Right lobe of liver (tissue), 6 donors: ENCODE data around the gene LMNTD1. TPM values are rescaled to one million over a fixed set of nuclear protein-coding genes. Genes with fewer than 3 reads are reported as not detected.

Source experiments
- ATAC-seq, 4 donors: fragments of 200-7000 bp; cut with Tn5 transposase; one replicate each; pipeline ENCODE4 v1.9.1; 2020; ENCODE audit warnings: mild to moderate bottlenecking in 4 of 4, moderate library complexity in 4 of 4
- DNase-seq, 3 donors: peaks; one replicate each; pipeline ENCODE4 v3.0.0-alpha.2; 2020
- H3K27ac ChIP-seq, 3 donors: fragments of 200-600 bp; one replicate each; pipeline ENCODE4 v1.8.0; 2022
- H3K27me3 ChIP-seq, 2 donors: fragments of 200-600 bp; one replicate each; pipeline ENCODE4 v1.8.0; 2022
- H3K36me3 ChIP-seq, 4 donors: fragments of 200-600 bp; sonication (generic) in 1 of 4; one replicate each; pipeline versions ENCODE4 v1.5.1 to v1.8.0; 2017 to 2022; ENCODE audit warnings: control low read depth in 1 of 4
- H3K4me1 ChIP-seq, 4 donors: fragments of 200-600 bp; sonication (generic) in 1 of 4; one replicate each; pipeline versions ENCODE4 v1.5.1 to v1.8.0; 2017 to 2022; ENCODE audit warnings: control low read depth in 1 of 4
- H3K4me3 ChIP-seq, 3 donors: fragments of 200-600 bp; one replicate each; pipeline ENCODE4 v1.8.0; 2022
- H3K9me3 ChIP-seq, 4 donors: fragments of 200-600 bp; sonication (generic) in 1 of 4; one replicate each; pipeline versions ENCODE4 v1.5.1 to v1.8.0; 2017 to 2022; ENCODE audit warnings: control low read depth in 1 of 4
- POLR2A ChIP-seq: fragments of 450-650 bp; IDR thresholded peaks from one replicate; pipeline ENCODE4 v1.6.1; 2017; ENCODE audit warnings: antibody characterized with exemption, mild to moderate bottlenecking
- WGBS: methylation state at CpG from one replicate; pipeline ENCODE4 v1.1.6; 2018; ENCODE audit warnings: low coverage, low lambda C conversion rate; ENCODE audit not compliant: insufficient coverage; ENCODE audit errors: missing lambda C conversion rate; 5-methylcytosine and 5-hydroxymethylcytosine counted together
- intact Hi-C, 2 donors: fragments of 100-400 bp; cut with DNase I; formaldehyde crosslinking; loops; one replicate each; pipeline versions ENCODE4 v1.11.2 to v1.14.1; 2022
- total RNA-seq, 6 experiments: library from RNA; depleted of rRNA in 2 of 6; stranded (reverse); fragments of >200 nt in 2 of 6; fragmentation: NEBNext Ultra II Directional in 3 of 6; extraction: Animal tissue kit (Norgen Biotek cat#: 25700) in 3 of 6; gene quantifications; one replicate each; pipeline versions ENCODE4 v1.1.0 to v1.2.4, GENCODE V29; 2016 to 2023
- TF ChIP-seq, protein P1 (sequence below), 4 donors: fragments of 200-600 bp in 3 of 4; fragments of 450-650 bp in 1 of 4; IDR thresholded peaks; one replicate each; pipeline versions ENCODE4 v1.5.1 to v1.8.0; 2016 to 2022; ENCODE audit warnings: antibody characterized with exemption in 4 of 4, mild to moderate bottlenecking in 2 of 4
- donor health status: DM: no; HTN: yes; CAD: no.
- donor health status: DM: no; HTN: no; CAD: no.
- donor health status: DM: no; HTN: no; CAD: no.
- donor health status: DM: no; HTN: yes; CAD: no.
- donor health status: DM: no; HTN: yes; CAD: no.

Gene LMNTD1
- total RNA-seq, 6 experiments from 2014 or later, result not detected

DNA sequence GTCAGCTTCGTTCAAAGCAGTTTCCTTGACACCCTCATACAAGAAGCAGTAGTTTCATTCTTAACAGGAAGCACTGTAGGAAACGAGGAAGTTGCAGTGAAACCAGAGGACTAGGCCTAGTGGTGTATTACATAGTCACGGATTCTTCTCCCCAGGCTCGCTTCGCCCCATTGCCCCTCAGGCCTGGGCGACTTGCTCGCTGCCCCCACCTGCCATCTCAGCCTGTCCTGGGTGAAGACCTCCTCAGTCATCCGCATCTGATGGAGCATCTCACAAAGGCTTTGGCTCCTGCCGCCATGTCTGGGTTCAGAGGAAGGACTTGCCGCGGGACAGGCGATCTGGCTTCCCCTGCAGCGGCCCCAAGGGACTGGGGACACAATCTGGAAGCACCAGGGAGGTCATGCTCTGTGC is 93.5 kb downstream of the LMNTD1 start:
- no peaks in the 10 kb centered on the region for H3K9me3 ChIP-seq
- DNase-seq (no peak), ATAC-seq (peak in 3 of 4 donors; percentile 14 to 37 (median 29))
- no peak overlapping the region for H3K4me3 ChIP-seq
- no peak overlapping the region for H3K27ac ChIP-seq
- TF ChIP-seq, protein P1, sequence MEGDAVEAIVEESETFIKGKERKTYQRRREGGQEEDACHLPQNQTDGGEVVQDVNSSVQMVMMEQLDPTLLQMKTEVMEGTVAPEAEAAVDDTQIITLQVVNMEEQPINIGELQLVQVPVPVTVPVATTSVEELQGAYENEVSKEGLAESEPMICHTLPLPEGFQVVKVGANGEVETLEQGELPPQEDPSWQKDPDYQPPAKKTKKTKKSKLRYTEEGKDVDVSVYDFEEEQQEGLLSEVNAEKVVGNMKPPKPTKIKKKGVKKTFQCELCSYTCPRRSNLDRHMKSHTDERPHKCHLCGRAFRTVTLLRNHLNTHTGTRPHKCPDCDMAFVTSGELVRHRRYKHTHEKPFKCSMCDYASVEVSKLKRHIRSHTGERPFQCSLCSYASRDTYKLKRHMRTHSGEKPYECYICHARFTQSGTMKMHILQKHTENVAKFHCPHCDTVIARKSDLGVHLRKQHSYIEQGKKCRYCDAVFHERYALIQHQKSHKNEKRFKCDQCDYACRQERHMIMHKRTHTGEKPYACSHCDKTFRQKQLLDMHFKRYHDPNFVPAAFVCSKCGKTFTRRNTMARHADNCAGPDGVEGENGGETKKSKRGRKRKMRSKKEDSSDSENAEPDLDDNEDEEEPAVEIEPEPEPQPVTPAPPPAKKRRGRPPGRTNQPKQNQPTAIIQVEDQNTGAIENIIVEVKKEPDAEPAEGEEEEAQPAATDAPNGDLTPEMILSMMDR (IDR thresholded peaks at IDR 0.05), result no peak
- no peak for TF ChIP-seq POLR2A
- no peaks in the 10 kb centered on the region for H3K36me3 ChIP-seq
- H3K27me3 ChIP-seq, result no peaks in the 10 kb centered on the region
- peaks cover 0 to 9% (median 2%) of the 10 kb centered on the region in 4 donors for H3K4me1 ChIP-seq
- WGBS, result 92% methylated on average over 10 of the region's 13 CpGs
- intact Hi-C loops, result no loop called here

DNA sequence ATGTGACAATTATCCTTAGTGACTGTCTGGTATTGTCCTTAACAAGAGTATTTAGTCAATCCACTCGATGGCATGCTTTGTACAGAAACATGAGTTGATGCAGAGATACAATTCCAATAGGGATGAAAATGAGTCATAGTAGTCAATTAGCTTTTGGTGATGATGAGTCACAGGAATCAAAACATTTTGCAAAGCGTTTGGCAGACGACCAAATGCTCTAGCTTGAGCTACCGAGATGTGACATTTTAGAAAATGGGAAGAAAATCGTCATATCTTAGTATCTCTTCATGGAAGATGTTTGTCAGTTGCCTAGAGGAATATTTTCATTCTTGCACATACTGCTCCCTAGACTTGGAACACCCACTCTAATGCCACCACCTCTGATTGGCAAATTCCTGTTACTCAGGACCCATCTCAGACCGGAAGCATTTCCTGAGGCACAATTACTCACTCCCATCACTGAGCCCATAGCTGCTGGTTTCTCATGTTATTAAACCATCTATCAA is 95.0 kb downstream of the LMNTD1 start:
- no peak for TF ChIP-seq POLR2A
- TF ChIP-seq, protein P1 (IDR thresholded peaks at IDR 0.05), result no peak
- 47% methylated on average over 6 of the region's 6 CpGs for WGBS
- H3K27ac ChIP-seq, result no peak overlapping the region
- no peaks in the 10 kb centered on the region for H3K9me3 ChIP-seq
- H3K4me1 ChIP-seq, result peaks cover 0 to under 1% (median 0%) of the 10 kb centered on the region in 4 donors
- H3K27me3 ChIP-seq, result no peaks in the 10 kb centered on the region
- intact Hi-C loops, result no loop called here
- no peaks in the 10 kb centered on the region for H3K36me3 ChIP-seq
- ATAC-seq (peak in 1 of 4 donors; percentile 68), DNase-seq (no peak)
- no peak overlapping the region for H3K4me3 ChIP-seq

DNA sequence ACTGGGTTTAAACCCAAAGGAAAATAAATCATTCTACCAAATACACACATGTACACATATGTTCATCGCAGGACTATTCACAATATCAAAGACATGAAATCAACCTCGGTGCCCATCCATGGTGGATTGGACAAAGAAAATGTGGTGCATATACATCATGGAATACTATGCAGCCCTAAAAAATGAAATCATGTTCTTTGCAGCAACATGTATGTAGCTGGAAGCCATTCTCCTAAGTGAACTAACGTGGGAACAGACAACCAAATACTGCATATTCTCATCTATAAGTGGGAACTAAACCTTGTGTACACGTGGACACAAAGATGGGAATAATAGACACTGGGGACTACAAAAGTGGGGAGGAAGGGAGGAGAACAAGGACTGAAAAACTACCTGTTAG is 96.6 kb downstream of the LMNTD1 start:
- Histone ChIP-seq H3K36me3 (no peaks in the 10 kb centered on the region), H3K27ac (no peak overlapping the region), H3K9me3 (no peaks in the 10 kb centered on the region), H3K4me3 (no peak overlapping the region), H3K27me3 (no peaks in the 10 kb centered on the region), H3K4me1 (no peaks in the 10 kb centered on the region)
- WGBS, result 70% methylated on average over 4 of the region's 4 CpGs
- DNase-seq (no peak), ATAC-seq (no peak)
- TF ChIP-seq, protein P1 (IDR thresholded peaks at IDR 0.05), result no peak
- no peak for TF ChIP-seq POLR2A
- intact Hi-C loops, result no loop called here

DNA sequence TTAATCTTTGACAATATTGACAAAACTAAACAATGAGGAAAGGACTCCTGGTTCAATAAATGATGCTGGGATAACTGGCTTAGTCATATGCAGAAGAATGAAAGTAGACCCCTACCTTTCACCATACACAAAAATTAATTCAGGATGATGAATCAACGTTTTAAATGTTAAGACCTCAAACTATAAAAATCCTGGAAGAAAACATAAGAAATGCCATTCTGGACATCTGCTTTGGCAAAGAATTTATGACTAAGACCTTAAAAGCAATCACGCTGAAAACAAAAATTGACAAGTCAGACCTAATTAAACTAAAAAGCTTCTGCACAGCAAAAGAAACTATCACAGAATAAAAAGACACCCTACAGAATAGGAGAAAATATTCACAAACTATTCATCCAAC is 97.4 kb downstream of the LMNTD1 start:
- H3K4me1 ChIP-seq, result no peaks in the 10 kb centered on the region
- no peaks in the 10 kb centered on the region for H3K27me3 ChIP-seq
- no peaks in the 10 kb centered on the region for H3K36me3 ChIP-seq
- intact Hi-C loops, result no loop called here
- no peaks in the 10 kb centered on the region for H3K9me3 ChIP-seq
- ATAC-seq, result no peak
- no peak overlapping the region for H3K4me3 ChIP-seq
- 63% methylated on average over 2 of the region's 2 CpGs for WGBS
- no peak overlapping the region for H3K27ac ChIP-seq
- no peak for TF ChIP-seq POLR2A
- TF ChIP-seq, protein P1 (IDR thresholded peaks at IDR 0.05), result no peak
- no peak for DNase-seq

DNA sequence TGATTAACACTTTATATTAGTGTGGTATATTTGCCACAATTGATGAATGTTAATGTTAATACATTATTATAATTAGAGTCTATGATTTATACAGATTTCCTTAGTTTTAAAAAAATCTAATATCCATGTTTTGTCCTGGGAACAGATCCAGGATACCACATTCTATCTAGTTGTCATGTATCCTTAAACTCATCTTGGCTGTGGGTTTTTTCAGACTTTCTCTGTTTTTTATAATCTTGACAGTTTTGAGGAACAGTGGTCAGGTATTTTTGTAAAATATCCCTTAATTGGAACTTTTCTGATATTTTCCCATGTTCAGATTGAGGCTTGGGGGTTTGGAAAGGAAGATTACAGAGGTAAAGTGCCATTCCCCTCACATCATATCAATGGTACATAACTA is 104.1 kb downstream of the LMNTD1 start:
- Histone ChIP-seq H3K36me3 (no peaks in the 10 kb centered on the region), H3K4me1 (no peaks in the 10 kb centered on the region), H3K9me3 (no peaks in the 10 kb centered on the region), H3K27me3 (no peaks in the 10 kb centered on the region), H3K4me3 (no peak overlapping the region), H3K27ac (no peak overlapping the region)
- TF ChIP-seq POLR2A, result no peak
- TF ChIP-seq, protein P1 (IDR thresholded peaks at IDR 0.05), result no peak
- intact Hi-C loops, result no loop called here
- ATAC-seq (no peak), DNase-seq (no peak)
